Middle frontal gyrus (tissue), 1 donor: ENCODE results near the gene HINT2.
A peak's percentile ranks its signal among the peaks of the same experiment; 100 is the strongest.

ENCODE experiments used
- DNase-seq: peaks from one replicate; pipeline ENCODE4 v3.0.0-alpha.2; 2015; ENCODE audit warnings: low spot score; ENCODE audit errors: extremely low spot score

Gene HINT2

GRCh38 chr9:35814841-35815543 is at the start of gene HINT2:
Gene HINT2, minus strand, starts transcription at chr9:35815042. Its CDS starts 63 bp downstream, at chr9:35814979.
- peak; percentile 94 for DNase-seq

GRCh38 chr9:35863583-35863982 is 48.7 kb upstream of the HINT2 start:
- DNase-seq, result no peak

DNA sequence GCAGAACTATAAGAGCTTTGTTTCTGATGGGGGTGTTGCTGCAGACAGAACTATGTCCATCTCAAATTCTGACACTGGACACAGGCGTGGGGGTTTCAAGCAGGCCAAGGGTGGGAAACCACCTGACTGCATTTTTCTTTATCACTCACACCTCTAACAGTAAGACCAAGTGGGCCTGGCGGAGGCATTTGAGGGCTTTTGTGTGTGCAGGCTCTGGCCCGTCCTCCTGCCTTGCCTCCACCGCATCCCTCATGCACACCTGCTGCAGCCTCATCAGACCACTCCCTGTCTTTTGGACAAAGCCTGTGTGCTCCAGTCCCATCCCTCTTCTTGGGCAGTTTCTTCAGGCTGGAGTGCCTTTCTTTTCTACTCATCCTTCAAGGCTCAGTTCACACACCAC is 47.5 kb upstream of the HINT2 start:
- no peak for DNase-seq

DNA sequence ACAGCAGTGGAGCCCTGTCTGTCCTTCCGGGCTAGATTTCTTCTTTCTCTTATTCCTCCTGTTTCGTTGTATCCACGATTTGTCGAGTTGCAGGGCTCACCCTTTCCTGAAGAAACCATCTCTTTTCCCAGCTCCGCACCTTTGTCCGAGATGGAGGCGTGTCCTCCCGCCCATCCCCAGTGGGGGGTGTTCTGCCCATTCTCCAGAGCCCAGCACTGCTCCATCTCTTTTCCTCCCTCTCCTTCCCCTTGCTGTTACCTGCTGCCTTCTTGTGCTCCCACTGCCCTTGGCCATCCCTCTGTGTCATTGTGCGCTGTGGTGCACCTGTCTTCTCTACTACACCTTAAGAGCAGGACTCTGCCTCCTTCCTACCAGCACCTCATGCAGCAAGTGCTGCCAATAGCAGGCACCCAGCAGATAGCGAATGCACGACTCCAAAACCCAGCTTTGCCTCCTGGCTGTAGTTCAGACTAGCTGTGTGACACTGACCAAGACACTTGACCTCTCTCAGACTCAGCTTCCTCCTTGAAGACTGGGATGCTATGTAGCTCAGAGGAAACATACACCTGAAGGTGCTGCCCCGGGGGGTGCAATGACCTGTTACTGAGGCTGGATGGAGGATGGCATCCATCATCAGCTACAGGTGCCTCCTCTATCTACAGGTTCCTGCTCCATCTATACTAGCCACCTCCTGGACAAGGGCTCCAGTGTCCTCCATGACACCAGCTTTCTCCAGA is 46.5 kb upstream of the HINT2 start:
- DNase-seq, result no peak

GRCh38 chr9:35859990-35860339 is 45.1 kb upstream of the HINT2 start:
- DNase-seq, result no peak

DNA sequence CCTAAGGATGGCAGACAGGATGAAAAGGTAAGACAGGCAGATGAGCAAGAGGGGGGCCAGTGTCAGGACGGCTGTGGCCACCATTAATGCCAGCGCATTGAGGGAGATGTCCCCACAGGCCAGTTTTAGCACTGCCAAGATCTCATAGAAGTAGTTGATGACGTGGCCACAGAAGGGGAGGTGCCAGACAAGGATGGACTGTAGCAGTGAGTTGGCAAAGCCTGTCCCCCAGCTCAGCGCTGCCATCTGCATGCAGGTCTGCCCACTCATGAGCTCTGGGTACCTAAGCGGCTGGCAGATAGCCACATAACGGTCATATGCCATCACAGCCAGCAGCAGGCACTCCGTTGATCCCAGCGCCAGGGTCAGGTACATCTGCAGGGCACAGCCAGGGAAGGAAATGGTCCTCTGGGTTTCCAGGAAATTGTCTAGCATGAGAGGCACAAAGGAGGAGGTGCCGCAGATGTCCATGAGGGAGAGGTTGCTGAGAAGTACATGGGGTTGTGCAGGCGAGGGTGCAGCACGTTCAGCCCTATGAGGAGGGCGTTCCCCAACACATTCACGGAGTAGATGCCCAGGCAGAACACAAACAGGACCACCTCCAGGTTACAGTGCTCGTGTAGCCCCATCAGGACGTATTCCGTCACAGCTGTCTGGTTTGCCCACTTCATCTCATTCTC is 44.6 kb upstream of the HINT2 start:
- DNase-seq, result no peak

- DNase-seq, result no peak
Observed at GRCh38 chr9:35858458-35858857, 43.6 kb upstream of the HINT2 start.

DNA sequence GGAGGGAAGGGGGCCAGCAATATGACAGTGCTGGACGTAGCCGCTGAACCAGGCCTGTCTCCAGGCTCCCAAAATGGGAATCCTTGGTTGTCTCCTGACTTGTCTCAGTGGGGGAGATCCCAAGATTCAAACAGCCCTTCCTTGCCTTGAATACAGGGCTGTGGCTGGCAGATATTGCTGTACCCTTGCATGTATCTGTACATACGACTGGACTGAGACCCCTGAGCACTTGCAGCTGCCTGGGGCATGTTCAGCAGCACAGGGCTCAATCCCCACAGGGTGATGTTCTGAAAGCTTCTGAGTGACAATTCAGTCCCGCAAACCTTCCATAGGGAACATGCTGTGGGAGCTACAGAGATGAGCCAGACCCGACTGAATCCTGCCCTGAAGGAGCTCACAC is 42.0 kb upstream of the HINT2 start:
- DNase-seq, result no peak

GRCh38 chr9:35856206-35856605 is 41.4 kb upstream of the HINT2 start:
- DNase-seq, result no peak

DNA sequence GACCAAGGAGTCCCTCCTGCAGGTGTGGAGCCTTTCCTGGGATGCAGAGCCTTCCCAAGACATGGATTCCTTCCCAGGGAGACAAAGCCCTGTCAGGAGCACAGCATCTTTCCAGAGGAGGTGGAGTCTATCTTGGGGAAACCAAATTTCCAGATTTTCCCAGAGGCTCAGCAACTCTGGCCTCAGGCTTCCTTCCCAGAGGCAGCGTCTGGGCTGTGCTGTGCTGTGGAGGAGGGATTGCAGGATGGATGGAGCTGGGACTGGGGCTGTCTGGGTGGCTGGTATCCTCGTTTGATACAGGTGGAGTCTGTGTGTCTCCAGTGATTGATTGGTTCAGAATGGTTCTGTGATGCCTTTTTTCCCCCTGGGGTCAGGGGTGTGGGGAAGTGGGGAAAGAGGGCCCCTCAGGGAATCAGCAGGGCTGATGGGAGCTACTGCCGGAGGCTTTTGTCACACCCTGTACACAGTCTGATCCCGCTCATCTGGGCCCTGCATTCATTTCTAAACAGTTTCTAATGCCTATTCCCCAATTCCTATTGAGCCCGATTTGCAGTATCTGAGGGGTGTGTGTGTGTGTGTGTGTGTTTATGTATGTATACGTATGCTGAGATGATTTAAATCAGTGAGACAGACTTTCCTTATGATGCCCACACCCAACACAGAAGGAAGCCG is 39.4 kb upstream of the HINT2 start:
- no peak for DNase-seq

DNA sequence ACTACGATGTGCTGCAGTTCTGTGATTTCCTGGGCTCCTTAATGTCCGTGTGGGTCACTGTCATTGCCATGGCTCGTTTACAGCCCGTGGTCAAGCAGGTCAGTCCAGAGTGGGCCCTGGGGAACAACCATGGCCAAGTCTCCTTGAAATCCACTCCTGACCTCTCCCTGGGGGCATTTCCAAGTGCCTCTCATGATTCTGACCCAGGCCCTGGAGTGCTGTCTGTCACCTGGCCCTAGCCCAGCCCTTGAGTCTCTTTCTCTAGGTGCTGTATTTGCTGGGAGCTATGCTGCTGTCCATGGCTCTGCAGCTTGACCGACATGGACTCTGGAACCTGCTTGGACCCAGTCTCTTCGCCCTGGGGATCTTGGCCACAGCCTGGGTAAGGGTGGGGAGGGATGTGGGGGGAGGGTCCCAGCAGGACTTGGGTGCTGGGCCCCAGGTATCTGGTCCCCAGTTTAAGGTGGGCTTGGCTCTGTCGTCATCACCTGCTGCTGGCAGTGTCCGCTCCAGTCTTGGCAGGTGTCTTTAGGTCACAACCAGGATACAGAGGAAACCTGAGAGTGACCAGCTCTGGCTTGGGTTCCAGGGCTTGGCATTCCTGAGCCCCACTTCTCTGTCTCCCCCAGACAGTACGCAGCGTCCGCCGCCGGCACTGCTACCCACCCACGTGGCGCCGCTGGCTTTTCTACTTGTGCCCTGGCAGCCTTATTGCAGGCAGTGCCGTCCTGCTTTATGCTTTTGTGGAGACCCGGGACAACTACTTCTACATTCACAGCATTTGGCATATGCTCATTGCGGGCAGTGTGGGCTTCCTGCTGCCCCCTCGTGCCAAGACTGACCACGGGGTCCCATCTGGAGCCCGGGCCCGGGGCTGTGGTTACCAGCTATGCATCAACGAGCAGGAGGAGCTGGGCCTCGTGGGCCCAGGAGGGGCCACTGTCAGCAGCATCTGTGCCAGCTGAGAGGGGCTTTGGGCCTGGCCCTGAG is 38.3 kb upstream of the HINT2 start:
- DNase-seq, result no peak

DNA sequence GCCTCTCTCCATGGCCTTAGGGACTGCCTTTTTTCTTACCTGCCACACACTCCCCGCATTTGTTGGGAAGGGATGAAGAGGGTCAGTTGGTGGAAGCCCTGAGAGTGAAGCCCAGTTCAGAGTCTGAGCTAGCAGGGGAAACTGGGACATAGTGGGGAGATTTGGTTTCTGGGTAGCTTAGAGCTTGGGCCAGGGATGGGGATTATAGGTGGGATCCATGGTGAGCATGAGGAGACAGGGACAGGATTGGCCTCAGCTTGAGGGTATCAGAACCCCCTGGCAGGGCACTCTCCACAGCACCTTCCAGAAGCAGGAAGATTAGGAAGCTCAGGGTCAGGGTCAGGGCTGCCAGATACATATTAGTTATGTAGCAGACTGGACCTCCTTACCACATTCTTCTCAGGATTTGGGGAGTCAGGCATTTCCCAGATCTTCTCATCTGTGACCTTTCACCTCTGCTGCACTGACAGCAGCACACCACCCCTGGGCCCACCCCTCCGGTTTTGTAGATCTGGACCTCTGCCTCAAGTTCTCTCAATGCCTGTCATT is 37.5 kb upstream of the HINT2 start:
- no peak for DNase-seq

GRCh38 chr9:35847792-35848572 is 33.1 kb upstream of the HINT2 start:
- peak; percentile 75 for DNase-seq

DNA sequence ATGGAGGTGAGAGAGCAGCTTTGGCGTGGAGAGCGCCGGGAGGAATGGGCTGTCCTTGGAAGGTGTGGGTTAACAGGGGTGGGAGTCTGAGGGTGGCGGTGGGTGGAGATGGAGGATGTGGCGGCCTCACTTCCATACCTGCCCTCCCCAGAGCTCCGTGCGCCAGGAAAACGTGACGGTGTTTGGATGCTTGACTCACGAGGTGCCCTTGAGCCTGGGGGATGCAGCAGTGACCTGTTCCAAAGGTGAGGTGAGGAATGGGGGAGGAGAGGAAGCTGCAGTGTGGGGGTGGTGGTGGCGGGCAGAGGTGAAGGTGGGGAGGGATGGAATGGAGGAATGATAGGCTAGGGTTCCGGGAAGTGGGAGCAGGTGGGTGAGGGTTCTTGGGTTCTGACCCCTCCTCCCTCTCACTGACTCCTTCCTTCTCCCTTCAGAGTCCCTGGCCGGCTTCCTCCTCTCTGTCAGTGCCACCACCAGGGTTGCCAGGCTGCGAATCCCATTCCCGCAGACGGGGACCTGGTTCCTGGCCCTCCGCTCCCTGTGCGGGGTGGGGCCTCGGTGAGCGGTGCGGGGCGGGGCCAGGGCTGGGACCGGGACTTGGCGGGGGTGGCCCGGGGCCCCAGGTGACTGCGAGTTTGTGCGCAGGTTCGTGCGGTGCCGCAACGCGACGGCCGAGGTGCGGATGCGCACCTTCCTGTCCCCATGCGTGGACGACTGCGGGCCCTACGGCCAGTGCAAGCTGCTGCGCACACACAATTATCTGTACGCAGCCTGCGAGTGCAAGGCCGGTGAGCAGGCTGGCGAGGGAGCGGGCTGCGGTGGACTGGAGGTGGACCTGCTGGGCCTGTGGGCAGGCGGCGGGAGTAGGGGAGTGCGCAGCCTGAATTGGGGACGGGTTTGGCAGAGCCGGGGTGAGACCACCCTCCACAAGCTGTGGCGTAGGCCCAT is 31.3 kb upstream of the HINT2 start:
- DNase-seq, result no peak

DNA sequence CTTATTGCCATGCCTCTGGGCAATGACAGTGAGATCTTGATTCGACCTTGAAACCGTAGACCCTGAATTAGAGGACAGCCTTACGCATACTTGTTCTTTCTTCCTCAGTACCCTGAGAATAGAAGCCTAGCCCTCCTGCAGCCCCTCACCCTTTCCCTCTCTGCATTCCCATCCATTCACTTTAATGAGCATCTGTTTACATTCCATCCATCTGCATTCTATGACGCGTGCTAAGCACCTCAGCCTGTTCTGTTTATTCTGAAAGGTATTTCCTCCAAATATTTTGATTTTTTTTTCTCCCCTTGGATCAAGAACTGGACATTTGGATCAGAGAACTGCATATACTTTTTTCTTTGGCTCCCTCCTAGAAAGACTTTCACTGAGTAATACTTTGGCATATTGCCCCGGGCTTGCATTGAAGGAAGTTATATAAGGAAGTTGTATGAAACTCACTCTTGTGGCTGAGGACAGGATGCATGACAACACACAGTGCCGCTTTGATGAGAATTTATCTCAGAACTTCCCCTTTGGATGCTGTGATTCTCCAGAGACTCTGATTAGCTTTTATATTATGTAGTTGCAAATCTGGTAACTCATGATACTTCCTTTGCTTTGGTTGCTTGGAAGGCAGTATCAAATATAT is 29.9 kb upstream of the HINT2 start:
- peak; percentile 54 for DNase-seq

GRCh38 chr9:35842795-35843194 is 28.0 kb upstream of the HINT2 start:
- DNase-seq, result no peak

DNA sequence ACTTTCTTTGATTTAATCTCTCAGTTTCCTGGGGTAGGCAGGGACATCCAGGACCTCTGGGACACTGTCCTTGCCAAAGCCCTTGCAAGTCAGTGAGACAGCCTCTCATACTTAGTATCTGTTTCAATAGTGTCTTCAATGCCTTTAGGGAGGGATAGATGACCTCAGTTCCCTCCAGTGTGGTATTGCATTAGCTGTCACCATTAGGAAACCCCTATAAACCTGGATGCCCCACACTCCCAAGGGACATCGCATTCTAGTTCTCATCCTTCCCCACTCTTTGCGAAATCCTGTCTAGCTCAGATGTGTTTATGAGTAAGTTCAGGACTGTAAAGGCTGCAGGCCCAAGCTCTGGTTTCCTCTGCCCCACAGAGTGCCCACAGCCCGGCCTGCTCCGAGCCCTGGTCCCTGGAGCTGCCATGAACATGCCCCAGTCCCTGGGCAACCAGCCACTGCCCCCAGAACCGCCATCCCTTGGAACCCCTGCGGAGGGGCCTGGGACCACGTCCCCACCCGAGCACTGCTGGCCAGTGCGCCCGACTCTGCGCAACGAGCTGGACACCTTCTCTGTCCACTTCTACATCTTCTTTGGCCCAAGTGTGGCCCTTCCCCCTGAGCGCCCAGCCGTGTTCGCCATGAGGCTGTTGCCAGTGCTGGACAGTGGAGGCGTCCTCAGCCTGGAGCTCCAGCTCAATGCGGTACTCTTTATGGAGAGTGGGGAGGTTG is 27.3 kb upstream of the HINT2 start:
- DNase-seq, result no peak

GRCh38 chr9:35841645-35841900 is 26.7 kb upstream of the HINT2 start:
- DNase-seq, result no peak
